Germinal center (tissue), 1 donor: ENCODE measurements around the gene ODC1.
"Not testable (repeated sequence)": the region's sequence is repeated elsewhere in the genome, so short reads cannot be mapped to it uniquely, and the experiment has no call there.

ENCODE experiments used
- DNase-seq: peaks from one replicate; pipeline ENCODE4 v3.0.0; 2012; ENCODE audit warnings: mixed read lengths, low spot score

Gene ODC1

DNA sequence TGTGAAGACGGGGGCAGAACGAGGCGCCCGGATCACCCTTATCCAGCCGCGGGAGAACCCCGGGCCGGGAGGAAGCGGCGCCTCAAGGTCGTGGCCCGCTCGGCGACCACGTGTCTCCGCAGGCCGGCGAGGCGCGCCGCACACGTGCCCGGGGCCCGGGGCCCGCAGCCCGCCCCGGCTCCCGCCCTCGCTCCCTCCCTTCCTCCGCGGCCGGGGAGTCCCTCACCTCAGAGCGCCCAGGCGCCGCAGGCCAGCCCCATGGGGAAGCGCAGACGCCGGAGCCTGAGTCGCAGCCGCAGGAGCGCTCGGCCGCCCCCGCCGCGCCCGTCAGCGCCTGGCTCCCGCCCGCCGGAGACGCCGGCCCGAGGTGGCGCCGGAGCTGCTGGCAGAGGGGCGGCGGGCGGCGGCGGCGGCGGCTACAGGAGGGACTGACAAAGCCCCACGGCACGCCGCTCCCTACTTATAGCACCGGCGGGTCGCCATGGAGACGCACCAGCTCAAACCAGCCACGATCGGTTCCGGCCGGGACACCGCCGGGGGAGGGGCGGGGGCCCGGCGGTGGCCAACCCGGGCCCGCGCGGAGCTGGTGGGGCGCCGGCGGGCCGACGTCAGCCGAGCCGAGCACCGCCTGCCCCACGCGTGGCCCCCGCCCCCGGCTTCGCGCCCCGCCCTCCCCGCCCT, at the start of gene ODC1:
Gene ODC1, minus strand, starts transcription at position 433 of the 681 bp plus-strand sequence. CDS start 3,295 bp downstream, outside the sequence.
- peak; percentile 71 for DNase-seq

- no peak for DNase-seq
Measured at GRCh38 chr2:10497797-10498251, 49.7 kb upstream of the ODC1 start.

DNA sequence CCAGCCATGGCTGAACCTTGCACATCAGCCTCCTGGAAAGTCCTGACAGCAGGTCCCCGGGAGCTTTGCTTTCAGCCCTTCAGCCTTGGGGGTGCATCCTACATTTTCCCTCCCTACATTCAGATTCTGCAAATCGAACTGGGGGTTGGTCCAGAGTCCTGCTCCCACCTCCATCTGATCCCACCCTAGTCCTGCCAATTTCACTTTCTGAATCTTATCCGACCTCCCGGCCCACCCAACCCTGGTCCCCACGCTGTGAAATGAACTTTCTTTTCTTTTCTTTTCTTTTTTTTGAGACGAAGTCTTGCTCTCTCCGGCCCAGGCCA, 47.8 kb upstream of the ODC1 start:
- DNase-seq: no peak

DNA sequence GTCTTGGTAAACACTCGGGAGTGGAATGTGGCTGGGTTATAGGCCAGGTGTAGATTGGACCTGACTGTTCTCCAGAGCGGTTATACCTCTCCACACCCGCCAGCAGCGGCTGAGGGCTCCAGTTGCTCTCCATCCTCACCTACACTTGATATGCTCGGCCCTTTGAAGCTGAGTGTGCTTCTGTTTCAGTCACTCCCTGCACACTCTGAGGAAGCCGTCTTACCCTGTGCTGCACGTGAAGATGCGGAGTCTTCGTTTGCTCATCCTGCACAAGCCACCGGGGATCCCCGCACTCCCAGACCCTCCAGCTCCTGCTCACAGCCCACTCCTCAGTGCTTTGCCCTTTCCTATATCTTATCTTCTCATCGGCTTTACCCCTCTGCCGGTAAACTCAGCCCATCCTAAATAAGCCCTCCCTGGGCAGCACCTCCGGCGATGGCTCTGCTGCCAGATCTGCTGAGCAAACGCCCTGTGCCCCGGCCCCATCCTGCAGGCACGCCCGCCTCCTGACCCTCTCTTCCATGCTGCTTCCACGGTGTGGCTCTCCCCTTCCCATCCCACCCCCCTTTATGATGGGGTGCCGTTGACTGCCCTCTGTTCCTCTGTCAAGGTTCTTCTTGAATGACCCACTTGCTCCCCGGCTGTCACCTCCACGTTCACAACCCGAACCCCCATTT, 47.3 kb upstream of the ODC1 start:
- no peak for DNase-seq

DNA sequence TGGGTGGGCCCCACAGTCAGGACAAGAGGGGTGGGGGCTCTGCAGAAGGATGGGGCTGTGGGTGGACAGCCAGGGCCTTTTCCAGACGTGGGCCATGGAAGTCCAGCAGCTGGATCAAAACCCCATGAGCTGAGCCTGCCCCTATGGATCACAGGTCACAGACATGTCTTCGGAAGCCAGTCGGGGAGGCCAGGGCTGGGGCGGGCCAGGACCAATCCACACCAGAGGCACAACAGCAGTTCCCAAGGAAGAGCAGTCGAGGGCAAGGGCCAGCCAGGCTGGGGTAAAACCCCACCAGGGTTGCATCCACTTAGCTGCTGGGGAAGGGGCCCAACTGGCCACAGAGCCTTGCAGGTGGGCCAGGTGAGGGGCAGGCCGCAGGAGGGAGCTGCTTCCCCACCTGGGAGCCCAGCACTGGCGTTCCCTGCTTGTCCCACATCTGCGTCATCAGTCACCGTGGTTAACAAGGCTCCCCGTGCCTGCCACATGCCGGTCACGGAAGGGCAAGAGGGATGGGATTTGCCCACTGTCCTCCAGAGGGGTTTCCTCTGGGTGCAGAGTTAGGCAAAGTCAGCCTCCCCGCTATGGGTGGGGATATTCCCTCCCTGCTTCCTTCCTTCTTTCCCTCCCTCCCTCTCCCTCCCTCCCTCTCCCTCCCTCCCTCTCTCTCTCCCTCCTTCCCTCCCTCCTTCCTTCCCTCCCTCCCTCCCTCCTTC, 46.4 kb upstream of the ODC1 start:
- no peak for DNase-seq

GRCh38 chr2:10493634-10494281, 45.6 kb upstream of the ODC1 start:
- peak; percentile 36 for DNase-seq

GRCh38 chr2:10493075-10493633, 45.0 kb upstream of the ODC1 start:
- DNase-seq: no peak

DNA sequence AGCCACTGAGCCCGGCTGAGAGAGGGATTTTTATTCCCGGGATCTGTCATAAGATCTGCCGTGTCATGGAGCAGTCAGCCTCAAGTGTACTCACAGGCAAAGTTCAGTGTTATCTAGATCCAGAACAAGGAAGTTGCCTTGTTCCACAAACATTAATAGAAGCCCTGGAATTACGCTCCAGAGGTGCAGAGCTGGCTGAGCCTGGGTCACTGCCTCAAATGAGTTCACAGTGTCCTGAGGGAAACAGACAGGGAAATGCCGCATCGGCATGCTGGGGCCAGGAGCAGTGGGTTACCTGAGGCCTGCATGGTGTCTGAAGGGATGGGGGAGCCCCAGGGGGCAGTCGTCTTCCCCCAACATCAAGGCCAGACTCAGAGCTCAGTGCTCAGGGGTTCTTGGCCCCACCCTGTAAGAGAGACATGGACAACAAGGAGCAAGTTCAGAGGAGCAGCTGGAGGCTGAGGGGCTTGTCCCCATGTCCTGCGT, 42.7 kb upstream of the ODC1 start:
- no peak for DNase-seq

- no peak for DNase-seq
Measured at GRCh38 chr2:10489842-10490555, 41.9 kb upstream of the ODC1 start.

DNA sequence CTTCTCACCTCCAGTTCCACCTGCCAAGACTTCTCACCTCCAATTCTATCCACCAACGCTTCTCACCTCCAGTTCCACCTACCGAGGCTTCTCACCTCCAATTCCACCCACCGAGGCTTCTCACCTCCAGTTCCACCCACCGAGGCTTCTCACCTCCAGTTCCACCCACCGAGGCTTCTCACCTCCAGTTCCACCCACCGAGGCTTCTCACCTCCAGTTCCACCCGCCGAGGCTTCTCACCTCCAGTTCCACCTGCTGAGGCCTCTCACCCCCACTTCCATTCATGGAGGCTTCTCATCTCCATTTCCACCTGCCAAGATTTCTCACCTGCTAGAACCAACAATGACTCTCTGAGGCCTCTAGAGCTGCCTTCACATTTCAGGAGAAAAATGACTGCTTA, 40.0 kb upstream of the ODC1 start:
- DNase-seq: not testable (repeated sequence)

DNA sequence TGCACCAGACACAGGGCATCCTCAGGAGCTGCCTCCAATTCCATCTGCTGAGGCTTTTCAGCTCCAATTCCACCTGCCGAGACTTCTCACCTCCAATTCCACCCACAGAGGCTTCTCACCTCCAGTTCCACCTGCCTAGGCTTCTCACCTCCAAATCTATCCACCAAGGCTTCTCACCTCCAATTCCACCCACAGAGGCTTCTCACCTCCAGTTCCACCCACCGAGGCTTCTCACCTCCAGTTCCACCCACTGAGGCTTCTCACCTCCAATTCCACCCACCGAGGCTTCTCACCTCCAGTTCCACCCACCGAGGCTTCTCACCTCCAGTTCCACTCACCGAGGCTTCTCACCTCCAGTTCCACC, 39.6 kb upstream of the ODC1 start:
- DNase-seq: not testable (repeated sequence)

DNA sequence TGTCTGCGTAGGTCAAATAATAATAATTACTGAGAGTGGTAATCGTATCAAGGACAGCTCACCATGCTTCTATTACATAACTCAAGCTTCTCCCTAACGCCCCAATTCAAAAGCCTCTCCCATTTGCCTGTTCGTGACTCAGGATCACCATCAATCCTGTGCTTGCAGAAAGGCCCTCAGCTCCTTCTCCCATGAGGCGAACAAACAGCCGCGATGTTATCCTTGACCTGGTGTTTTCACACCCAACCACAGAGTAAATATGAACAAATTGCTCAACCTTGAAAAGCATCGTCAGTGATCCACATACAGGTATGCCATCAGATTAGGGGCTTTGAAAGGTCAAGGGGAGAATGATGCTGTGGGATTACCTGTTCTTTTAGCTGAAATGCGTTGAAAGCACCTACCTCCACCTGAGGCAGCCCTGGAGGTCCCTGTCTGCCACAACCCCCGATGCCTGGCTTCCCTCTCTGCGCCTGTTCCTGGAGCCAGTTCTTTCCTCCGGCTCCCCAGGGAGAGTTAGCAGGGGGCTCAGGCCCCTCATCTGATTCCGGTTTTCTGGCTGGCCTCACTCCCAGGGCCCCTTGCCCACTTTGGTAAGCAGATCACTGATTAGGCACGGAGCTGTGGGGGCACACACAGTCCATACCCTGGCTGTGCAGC, 39.1 kb upstream of the ODC1 start:
- no peak for DNase-seq

DNA sequence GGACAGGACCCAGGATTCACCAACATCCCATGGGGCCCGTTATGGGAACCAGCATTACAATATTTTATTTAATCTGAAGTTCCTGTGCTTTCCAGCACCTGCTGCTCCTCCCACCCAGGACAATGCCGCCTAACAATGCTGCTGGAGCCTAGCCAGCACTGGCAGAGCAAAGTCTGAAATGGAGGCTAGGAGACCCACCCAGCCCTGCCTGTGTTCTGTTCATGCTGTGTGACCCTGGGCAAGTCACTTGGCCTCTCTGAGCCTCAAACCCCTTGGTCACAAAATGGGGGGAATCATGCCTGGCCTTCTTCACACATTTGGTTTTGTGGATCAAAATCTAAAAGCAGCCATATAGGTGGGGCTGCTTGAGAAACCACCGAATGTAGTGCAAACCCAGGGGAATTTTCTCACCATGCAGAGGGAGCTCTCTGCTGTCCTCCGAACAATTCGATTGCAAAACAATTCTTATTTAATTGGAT, 38.5 kb upstream of the ODC1 start:
- DNase-seq: no peak

DNA sequence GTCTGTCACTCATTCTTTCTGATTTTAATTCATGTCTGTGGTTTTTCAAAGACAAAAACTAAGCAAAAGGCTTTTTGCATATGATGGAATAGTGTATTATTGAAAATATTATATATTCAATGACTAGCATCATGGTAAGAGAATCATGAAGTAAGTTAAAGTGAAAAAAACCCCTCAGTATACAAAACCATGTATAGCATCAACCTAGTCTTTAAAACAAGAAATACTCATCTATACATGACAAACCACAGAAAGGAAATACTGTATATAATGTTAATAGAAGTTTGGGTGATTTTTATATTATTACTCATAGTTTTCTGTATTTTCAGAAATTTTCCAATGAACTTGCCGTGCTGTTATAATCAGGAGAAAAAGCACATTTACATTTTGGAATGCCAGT, 38.0 kb upstream of the ODC1 start:
- no peak for DNase-seq

DNA sequence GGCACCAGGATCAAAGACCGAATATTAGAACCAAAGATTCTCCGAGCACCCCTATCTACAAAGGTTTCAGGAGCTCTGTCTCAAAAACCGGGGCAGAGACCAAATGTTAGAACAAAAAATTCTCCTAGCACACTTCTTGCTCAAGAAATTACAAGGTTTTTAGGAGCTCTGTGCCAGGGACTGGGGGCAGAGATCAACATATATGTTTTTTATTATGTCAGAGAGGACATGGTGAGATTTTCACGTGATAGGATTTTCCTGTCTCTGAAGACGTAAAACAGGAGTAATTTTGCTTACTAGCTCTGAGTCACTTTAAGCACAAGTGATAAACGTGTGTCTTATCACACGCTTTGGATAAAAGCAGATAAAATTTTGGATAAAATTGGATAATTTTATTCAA, 34.8 kb upstream of the ODC1 start:
- DNase-seq: no peak

DNA sequence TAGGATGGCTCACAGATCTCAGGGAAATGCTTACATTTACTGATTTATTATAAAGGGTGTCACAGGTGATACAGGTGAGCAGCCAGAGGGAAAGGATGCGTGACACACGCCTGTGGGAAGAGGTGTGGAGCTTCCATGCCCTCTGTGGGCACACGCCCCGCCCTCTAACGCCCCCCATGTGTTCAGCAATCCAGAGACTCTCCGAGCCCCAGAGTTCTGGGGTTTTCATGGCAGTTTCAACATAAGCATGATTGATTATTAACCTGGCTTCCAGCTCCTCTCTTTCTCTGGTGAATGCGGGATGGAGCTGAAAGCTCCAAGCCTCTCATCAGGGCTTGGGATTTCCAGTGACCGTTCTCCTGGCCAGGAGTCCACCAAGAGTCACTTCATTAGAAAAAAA, 34.3 kb upstream of the ODC1 start:
- DNase-seq: no peak

DNA sequence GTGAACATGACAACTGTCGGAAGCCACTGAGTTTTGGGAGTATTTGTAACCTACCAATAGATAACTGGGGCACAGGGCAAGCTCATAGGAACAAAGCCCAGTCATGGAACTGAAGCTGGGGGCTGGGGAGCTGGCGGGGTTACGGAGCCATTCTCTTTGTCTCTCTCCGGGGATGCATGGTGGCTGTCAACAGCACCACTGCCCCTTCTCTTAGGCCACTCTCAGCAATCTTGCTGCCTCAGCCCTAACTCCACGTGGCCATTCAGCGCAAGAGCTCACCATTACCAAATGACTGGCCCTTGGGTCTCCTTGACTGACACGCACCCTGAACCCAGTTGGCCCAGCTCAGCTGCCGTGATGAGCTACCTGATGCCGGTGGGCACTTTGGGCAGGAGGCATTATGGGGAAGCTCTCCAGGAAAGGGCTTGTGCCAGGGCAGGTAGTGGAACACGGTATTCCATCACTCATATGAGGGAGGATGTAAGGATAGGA, 33.6 kb upstream of the ODC1 start:
- no peak for DNase-seq

GRCh38 chr2:10481055-10481665, 33.0 kb upstream of the ODC1 start:
- DNase-seq: no peak

DNA sequence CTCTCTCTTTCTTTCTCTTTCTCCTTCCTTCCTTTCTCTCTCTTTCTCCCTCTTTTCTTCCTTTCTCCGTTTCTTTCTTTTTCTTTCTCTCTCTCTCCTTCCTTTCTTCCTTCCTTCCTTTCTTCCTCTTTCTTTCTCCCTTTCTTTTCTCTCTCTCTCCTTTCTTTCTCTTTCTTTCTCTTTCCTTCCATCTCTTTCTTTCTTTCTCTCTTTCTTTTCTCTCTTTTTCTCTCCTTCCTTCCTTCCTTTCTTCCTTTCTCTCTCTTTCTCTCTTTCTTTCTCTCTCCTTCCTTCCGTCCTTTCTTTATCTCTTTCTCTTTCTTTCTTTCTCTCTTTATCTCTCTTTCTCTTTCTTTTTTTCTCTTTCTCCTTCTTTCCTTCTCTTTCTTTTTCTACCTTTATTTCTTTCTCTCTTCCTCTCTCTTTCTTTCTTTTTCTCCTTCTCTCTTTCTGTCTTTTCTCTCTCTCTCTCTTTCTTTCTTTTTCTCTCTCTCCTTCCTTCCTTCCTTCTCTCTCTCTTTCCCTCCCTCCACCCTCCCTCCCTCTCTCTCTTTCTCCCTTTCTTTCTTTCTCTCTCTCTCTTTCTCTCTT, 32.3 kb upstream of the ODC1 start:
- no peak for DNase-seq

GRCh38 chr2:10478916-10479315, 30.8 kb upstream of the ODC1 start:
- no peak for DNase-seq
